C4-2B (cell line): ENCODE measurements around the gene EIF5A.

Experiments used
- CTCF ChIP-seq: fragments of 450-650 bp; conservative IDR thresholded peaks from 2 replicates; pipeline ENCODE4 v1.5.1; 2017; ENCODE audit warnings: mild to moderate bottlenecking
- ZFX ChIP-seq: fragments of 450-650 bp; IDR thresholded peaks from 2 replicates; pipeline ENCODE4 v1.6.1; 2017

- no peak for TF ChIP-seq CTCF
- TF ChIP-seq ZFX: no peak
Observed at GRCh38 chr17:7283471-7284216, 23.8 kb upstream of the EIF5A start.
